ENCODE results near the gene DUS4L. TPM values are rescaled to one million over a fixed set of nuclear protein-coding genes. Genes with fewer than 3 reads are reported as not detected.

The DUS4L gene
- total and polyA plus RNA-seq, 8 donors, result 4.0 to 14.5 (median 6.5) TPM; not detected in 2

GRCh38 chr7:107596881-107597581 is 33.3 kb downstream of the DUS4L start:
- Histone ChIP-seq H3K27me3 (no peaks in the 10 kb centered on the region), H3K27ac (no peak overlapping the region), H3K4me1 (peaks cover 0 to 15% (median 6%) of the 10 kb centered on the region in 4 donors), H3K4me3 (no peak overlapping the region), H3K36me3 (peaks cover 4 to 62% (median 54%) of the 10 kb centered on the region in 4 donors), H3K9me3 (no peaks in the 10 kb centered on the region)
- DNase-seq, result no peak
- 76 to 85% (median 82%) methylated on average over 5 of the region's 5 CpGs for WGBS, 5 donors
- no peak for TF ChIP-seq CTCF (IDR thresholded peaks at IDR 0.05)
- intact Hi-C loops (cut with DNase I; ENCODE audit: low total_unique reads), result no loop called here

DNA sequence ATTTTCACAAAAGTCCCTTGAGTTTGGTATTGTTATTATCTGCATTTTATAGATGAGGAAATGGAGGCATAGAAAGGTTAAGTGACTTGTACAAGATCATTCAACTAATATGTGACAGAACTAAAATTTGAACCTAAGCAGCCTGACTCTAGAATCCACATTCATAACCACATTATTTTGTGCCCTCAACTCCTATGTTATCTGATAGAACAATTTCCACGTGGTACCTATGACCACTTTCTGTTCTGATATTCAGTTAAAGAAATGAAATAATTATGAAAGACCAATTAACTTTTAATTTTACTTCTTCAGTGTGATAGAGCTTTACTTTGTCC is 33.8 kb downstream of the DUS4L start:
- no peak for DNase-seq
- H3K36me3 ChIP-seq, result peaks cover 4 to 65% (median 58%) of the 10 kb centered on the region in 4 donors
- no peak for TF ChIP-seq POLR2A (IDR thresholded peaks at IDR 0.05)
- no peak for TF ChIP-seq POLR2AphosphoS5 (IDR thresholded peaks at IDR 0.05)
- TF ChIP-seq CTCF (IDR thresholded peaks at IDR 0.05), result no peak
- TF ChIP-seq EP300 (IDR thresholded peaks at IDR 0.05), result no peak
- 85 to 90% (median 88%) methylated on average over 1 of the region's 1 CpG for WGBS, 5 donors
- H3K4me3 ChIP-seq, result no peak overlapping the region
- H3K27ac ChIP-seq, result no peak overlapping the region
- H3K4me1 ChIP-seq, result peaks cover 0 to 14% (median 9%) of the 10 kb centered on the region in 4 donors
- intact Hi-C loops (cut with DNase I; ENCODE audit: low total_unique reads), result no loop called here
- H3K9me3 ChIP-seq, result no peaks in the 10 kb centered on the region
- H3K27me3 ChIP-seq, result no peaks in the 10 kb centered on the region

DNA sequence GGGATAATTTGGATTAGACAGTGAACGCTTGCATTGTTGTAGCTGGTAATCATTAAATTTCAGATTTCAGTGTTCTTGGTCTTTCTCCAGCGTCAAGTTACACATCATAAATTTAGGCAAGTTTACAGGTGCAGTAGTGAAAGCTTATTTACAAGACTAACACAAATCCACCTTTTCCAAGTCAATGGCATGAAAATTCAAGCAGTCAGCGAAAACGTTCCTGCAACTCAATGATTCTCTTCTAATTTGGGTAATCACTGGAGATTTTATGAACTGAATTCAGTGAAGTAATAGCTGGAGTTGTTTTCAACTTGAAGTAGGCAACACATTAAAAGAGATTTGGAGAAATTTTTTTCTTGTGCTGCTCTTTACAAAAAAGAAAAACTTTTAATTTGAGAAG is 34.2 kb downstream of the DUS4L start:
- no peaks in the 10 kb centered on the region for H3K27me3 ChIP-seq
- H3K9me3 ChIP-seq, result no peaks in the 10 kb centered on the region
- H3K27ac ChIP-seq, result no peak overlapping the region
- no peak for TF ChIP-seq EP300 (IDR thresholded peaks at IDR 0.05)
- TF ChIP-seq POLR2A (IDR thresholded peaks at IDR 0.05), result no peak
- no peak for TF ChIP-seq POLR2AphosphoS5 (IDR thresholded peaks at IDR 0.05)
- no peak for TF ChIP-seq CTCF (IDR thresholded peaks at IDR 0.05)
- peaks cover 0 to 14% (median 9%) of the 10 kb centered on the region in 4 donors for H3K4me1 ChIP-seq
- H3K4me3 ChIP-seq, result no peak overlapping the region
- 82 to 92% (median 88%) methylated on average over 4 of the region's 4 CpGs for WGBS, 5 donors
- H3K36me3 ChIP-seq, result peaks cover 4 to 69% (median 60%) of the 10 kb centered on the region in 4 donors
- DNase-seq, result no peak
- intact Hi-C loops (cut with DNase I; ENCODE audit: low total_unique reads), result no loop called here

GRCh38 chr7:107599262-107599661 is 35.5 kb downstream of the DUS4L start:
- Histone ChIP-seq H3K9me3 (no peaks in the 10 kb centered on the region), H3K4me3 (no peak overlapping the region), H3K27ac (no peak overlapping the region), H3K36me3 (peaks cover 4 to 73% (median 63%) of the 10 kb centered on the region in 4 donors), H3K4me1 (peaks cover 0 to 14% (median 9%) of the 10 kb centered on the region in 4 donors), H3K27me3 (no peaks in the 10 kb centered on the region)
- TF ChIP-seq CTCF (IDR thresholded peaks at IDR 0.05), result no peak
- no peak for TF ChIP-seq POLR2AphosphoS5 (IDR thresholded peaks at IDR 0.05)
- no peak for TF ChIP-seq POLR2A (IDR thresholded peaks at IDR 0.05)
- TF ChIP-seq EP300 (IDR thresholded peaks at IDR 0.05), result no peak
- intact Hi-C loops (cut with DNase I; ENCODE audit: low total_unique reads), result no loop called here
- 95 to 100% (median 97%) methylated on average over 1 of the region's 1 CpG for WGBS, 5 donors
- no peak for DNase-seq
